Right ventricle myocardium superior (tissue), 1 donor: ENCODE measurements around the gene DDAH2. TPM values are rescaled to one million over a fixed set of nuclear protein-coding genes. Genes with fewer than 3 reads are reported as not detected.

ENCODE experiments used
- ATAC-seq: fragments of 200-7000 bp; cut with Tn5 transposase; one replicate; pipeline ENCODE4 v1.9.1; 2020; ENCODE audit warnings: mild to moderate bottlenecking; ENCODE audit not compliant: poor library complexity
- DNase-seq: peaks from one replicate; pipeline ENCODE4 v3.0.0-alpha.2; 2020
- intact Hi-C: fragments of 100-400 bp; cut with DNase I; formaldehyde crosslinking; loops from one replicate; pipeline ENCODE4 v1.11.2; 2022
- total RNA-seq: library from RNA; stranded (reverse); fragmentation: NEBNext Ultra II Directional; extraction: Animal tissue kit (Norgen Biotek cat#: 25700); gene quantifications from one replicate; pipeline ENCODE4 v1.2.1, GENCODE V29; 2021
- donor health status: DM: no; HTN: yes; CAD: no; lungs with severe emphysema.

The DDAH2 gene
- total RNA-seq, 1 donor from 2014 or later = 32.9 TPM

DNA sequence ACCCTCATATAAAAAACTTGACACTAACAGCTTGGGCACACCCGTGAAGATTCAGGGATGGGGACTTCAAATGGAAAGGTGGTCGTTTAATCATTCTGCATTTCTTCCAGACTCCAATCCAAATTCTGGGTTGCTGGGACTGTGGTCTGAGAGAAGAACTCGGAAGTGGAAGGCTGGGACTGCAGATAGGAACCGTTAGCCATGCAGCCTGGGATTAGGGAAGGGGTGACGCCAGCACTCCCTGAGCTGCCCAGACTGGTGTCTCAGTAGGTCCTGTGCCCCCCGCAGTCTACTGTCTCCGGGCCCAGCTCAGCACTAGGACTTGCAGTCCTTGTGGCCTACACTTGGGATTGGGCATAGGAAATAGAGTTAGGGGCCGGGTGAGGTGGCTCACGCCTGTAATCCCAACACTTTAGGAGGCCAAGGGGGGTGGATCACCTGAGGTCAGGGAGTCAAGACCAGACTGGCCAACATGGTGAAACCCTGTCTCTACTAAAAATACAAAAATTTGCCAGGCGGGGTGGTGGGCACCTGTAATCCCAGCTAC is 7.7 kb upstream of the DDAH2 start:
- DNase-seq (no peak), ATAC-seq (no peak)
- intact Hi-C loops = loop anchor here (5.0 to 10.0 kb wide), 2 partner anchors 35 to 98 kb away; partner anchors contain the start of gene ABHD16A

GRCh38 chr6:31736021-31736767 is 7.1 kb upstream of the DDAH2 start, which contains the start of gene CLIC1:
Gene CLIC1 (minus strand): TSS chr6:31736530. CDS start chr6:31736300, 230 bp downstream.
- DNase-seq (peak; percentile 91), ATAC-seq (peak; percentile 72)
- intact Hi-C loops = loop anchor here (5.0 to 10.0 kb wide), 2 partner anchors 34 to 99 kb away; partner anchors contain the start of gene ABHD16A

GRCh38 chr6:31734821-31735406 is 5.8 kb upstream of the DDAH2 start:
- intact Hi-C loops = loop anchor here (5.0 to 10.0 kb wide), 2 partner anchors 33 to 100 kb away; partner anchors contain the start of gene ABHD16A
- ATAC-seq = no peak
- peak; percentile 63 for DNase-seq

- DNase-seq (no peak), ATAC-seq (no peak)
- intact Hi-C loops = loop anchor here (10.0 kb wide), 1 partner anchor 100 kb away; no protein-coding TSS in a partner anchor
Observed at GRCh38 chr6:31734247-31734820, 5.2 kb upstream of the DDAH2 start.

DNA sequence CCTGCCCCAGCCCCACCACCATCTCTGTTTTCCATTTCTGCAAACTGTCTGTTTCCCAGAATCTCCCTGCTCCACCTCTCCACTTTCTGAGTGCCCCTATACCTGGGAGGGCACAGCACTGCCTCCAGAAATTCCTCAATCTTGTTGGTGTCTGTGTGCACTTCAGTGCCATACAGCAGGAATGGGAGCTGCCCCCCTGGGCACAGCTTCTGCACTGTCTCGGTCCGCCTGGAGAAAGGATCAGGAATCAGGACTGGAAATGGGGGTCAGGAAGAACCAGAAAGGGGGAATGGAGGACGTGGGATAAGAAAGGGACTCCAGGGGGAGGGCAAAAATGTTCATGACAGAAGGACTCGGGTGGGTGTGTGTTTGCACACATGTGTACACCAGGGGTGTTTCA is 4.6 kb upstream of the DDAH2 start:
- DNase-seq = no peak
- intact Hi-C loops = loop anchor here (10.0 kb wide), 1 partner anchor 101 kb away; no protein-coding TSS in a partner anchor

DNA sequence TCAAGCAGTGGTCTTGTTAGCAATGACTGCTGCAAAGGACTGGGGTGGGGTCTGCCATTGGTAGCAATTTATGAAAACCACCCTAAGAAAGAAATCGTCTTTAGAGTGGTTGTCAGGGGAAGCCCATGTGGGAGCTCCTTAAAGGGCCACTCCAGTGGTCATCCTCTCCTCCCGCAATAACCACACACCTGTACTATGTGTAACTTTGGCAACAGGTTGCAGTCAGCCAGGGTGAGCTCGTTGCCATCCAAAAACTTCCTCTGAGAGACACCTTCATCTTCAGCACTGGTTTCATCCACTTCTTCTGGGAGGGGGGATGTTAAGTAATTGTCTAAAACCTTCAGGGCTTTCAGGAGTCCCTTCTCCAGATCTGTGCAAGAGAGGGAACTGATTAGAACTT is 2.9 kb upstream of the DDAH2 start:
- intact Hi-C loops = loop anchor here (10.0 kb wide), 1 partner anchor 103 kb away; no protein-coding TSS in a partner anchor
- ATAC-seq = no peak
- no peak for DNase-seq

More for the DNA sequence above, 4.6 kb upstream of the DDAH2 start:
- ATAC-seq = no peak

DNA sequence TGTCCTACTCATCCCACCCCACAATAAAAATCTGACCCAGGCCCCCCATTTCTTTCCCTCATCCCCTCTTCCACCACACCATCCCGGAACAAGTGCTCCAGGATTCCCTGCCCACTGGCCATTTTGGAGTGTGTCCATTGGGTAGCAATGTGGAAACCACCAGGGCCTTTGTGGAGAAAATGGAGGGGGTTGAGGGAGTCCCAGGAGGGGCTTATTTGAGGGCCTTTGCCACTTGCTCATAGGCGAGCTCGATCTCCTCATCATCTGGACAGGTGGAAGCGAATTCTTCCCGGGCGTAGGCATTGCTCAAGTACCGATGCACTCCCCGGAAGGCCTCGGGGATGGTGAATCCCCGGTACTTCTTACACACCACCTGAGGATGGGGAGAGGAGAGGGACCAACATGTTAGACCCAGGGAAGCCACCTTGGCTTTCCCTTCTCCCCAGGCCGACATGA is 1.6 kb upstream of the DDAH2 start:
- ATAC-seq = no peak
- no peak for DNase-seq
- intact Hi-C loops = loop anchor here (10.0 kb wide), 1 partner anchor 104 kb away; no protein-coding TSS in a partner anchor

DNA sequence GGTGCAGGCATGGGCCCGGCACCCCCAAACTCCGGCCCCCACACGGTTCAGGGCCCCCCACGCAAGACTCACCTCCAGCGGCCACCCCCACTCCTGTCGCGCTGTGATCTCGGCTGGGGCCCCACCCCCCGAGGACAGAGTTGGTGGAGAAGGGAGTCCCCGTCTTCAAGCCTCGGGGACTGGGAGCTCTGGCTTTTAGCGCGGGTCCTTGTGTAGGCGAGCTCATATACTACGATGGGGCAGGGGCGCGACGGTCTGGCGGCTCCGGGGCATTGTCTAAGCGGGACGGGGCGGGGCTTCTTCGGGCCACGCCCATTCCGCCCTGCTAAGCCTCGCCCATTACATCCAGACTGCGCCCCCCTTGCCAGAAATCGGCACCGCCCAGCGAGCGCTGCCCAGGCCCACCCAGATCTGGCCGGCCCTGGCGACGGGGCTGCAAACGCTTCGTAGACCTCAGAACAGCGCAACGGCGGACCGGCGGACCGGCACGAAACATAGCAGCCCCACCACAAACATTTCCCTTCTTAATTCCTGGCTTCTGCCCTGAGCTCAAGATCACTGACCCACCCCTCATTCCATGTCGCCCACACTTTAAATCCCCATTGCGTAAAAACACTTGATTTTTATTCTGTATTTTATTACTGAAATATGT is 1.0 kb upstream of the DDAH2 start:
- ATAC-seq (peak; percentile 89), DNase-seq (peak; percentile 96)
- intact Hi-C loops = loop anchor here (10.0 kb wide), 1 partner anchor 105 kb away; no protein-coding TSS in a partner anchor

DNA sequence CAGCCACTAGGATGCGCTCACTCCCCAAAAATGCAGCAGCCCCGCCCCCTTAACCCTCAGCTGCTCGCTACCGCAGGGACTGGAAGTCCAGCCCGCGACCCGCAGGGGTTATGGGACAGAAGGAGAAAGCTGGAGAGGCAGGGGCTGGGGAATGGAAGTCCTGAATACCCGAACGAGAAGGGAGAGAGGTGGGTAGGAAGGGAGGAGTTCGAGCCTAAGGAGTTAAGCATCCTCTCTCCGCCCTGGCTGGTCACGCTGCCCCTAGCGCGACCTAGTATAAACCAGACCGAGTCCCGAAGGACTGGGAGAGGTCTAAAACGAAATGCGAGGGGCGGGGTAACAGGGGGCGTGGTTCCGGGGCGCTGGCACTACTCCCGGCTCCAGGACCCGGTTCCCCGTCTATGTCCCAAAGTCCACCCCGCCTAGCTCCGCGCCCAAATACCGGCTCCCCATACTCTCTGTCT is 448 bp upstream of the DDAH2 start:
- intact Hi-C loops = no loop called here
- DNase-seq (peak; percentile 95), ATAC-seq (peak; percentile 90)

DNA sequence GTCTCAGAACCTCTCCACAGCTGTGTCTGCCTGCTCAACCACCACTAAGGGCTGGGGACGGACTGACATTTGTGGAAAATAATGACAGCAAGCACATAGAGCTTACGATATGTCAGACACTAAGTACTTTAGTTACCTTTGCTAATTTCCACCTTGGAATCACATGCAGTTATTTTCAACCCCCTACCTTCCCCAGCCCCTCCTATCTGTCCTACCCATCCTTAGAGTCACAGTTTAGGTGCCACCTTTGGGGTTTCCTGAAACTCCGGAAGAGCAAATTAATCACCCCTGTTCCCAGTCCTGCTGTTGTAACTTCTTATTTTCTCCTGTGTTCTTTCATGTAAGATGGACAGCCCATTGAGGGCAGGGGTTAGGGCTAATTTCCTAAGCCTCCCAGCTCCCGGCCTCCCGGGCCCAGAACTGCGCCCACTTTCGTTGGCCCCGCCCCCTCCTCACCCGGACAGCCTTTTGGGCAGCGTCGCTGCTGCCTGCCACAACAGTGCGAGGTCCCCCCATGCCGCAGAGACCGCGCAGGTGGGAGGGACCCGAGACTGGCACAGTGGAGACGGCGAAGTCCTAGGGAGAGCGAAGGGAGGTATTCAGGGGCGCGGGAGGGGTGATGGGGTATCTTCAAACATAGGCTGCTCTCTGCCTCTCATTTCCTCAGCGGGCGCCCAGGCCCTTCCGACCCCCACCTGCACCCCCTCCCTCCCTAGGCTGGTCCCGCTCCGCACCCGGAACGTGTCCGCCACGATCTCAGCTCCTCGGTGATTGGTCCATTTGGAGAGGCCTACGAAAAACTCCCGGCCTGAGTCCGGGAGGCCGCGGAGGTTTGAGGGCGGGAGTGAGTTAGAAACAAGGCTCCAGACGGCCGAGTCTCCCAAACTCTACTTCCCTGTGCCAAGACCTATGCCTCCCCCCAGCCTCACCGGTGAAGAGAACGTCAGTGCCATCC is 1.1 kb downstream of the DDAH2 start:
- intact Hi-C loops = no loop called here
- no peak for ATAC-seq
- DNase-seq = no peak

- intact Hi-C loops = no loop called here
- no peak for ATAC-seq
- peak; percentile 58 for DNase-seq
Observed at GRCh38 chr6:31727034-31727716, 1.9 kb downstream of the DDAH2 start.

DNA sequence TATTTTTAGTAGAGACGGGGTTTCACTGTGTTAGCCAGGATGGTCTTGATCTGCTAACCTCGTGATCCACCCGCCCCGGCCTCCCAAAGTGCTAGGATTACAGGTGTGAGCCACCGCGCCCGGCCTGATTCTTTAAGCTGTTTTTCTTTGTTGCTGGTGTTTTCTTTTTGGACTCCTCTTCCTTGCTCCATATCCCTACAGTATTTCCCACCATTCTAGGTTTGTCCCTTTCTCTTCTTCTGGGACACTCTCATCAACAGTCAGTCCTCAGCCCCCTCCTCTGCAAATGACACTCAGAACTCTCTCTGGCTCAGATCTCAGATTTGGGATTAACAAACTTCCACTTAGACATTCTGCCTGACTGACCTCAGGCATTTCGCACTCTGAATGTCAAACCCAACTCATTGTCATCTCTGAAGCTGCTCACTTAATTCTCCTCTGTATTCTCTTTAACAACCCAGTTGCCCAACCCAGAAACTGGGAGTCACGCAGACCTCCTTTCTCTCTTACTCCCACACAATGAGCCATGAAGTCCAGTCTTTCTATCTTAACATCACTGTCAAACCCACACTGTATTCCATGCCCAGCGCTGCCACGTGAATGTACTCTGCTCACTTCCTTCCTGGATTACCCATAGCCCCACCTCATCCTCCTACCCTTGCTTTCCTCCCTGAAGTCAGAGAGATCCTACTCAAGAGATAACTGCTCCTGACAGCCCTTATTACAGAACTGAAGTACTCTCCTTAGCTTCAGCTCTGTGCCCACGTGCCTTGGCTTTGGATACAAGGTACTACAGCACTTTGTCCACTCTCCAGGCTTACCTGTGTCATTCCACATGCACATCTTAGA is 3.4 kb downstream of the DDAH2 start:
- DNase-seq = no peak
- ATAC-seq = no peak
- intact Hi-C loops = no loop called here

- intact Hi-C loops = no loop called here
- DNase-seq (no peak), ATAC-seq (no peak)
Observed at GRCh38 chr6:31723980-31724691, 5.0 kb downstream of the DDAH2 start.

DNA sequence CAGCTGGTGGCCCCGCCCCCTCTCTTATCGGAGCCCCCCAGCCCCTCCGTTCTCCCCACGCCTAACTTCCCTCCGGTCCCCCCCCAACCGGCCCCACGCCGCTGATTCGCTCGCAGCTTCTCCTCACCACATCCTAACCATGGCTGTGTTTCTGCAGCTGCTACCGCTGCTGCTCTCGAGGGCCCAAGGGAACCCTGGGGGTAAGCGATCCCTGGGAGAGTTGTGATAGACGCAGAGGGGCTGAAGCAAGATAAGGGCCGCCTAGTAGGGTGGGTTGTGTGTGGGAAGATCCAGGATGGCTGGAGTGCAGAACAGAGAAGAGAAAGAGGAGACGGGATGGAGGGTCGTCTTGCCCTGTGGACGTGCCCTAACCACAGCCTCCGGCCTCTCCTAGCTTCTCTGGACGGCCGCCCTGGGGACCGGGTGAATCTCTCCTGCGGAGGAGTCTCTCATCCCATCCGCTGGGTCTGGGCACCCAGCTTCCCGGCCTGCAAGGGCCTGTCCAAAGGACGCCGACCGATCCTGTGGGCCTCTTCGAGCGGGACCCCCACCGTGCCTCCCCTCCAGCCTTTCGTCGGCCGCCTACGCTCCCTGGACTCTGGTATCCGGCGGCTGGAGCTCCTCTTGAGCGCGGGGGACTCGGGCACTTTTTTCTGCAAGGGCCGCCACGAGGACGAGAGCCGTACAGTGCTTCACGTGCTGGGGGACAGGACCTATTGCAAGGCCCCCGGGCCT is 5.7 kb downstream of the DDAH2 start, which contains the start of gene MPIG6B:
MPIG6B (plus strand) TSS at position 129 of the 735 bp plus-strand sequence; CDS start at position 140, 11 bp downstream.
- DNase-seq (no peak), ATAC-seq (no peak)
- intact Hi-C loops = no loop called here

DNA sequence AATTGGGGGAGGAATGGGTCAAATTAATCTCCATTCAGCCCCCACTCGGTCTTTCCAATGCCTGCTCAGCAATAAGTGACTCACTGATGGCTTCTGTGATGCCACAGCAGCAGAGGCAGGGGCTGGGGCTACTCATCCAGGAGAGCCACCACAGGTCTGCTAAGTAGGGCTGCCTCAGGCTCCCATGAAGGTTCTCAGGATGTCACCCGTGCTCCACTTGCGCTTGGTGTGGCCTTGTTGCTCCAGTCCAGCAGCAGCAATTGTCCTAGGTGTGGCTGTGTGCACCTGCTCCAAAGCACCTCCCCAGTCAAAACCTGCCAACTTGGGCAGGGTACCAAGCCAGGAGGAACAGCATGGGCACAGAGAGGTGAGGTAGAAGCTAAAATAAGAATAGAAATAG is 6.9 kb downstream of the DDAH2 start:
- intact Hi-C loops = no loop called here
- DNase-seq (no peak), ATAC-seq (no peak)
